Body of pancreas (tissue), 4 donors: Measurements from ENCODE around the gene RFTN1.

Source experiments
- POLR2A ChIP-seq, 3 donors: fragments of 450-650 bp; IDR thresholded peaks; one replicate each; pipeline ENCODE4 v1.6.1; 2016; ENCODE audit warnings: antibody characterized with exemption in 3 of 3, mild to moderate bottlenecking in 2 of 3
- TF ChIP-seq, protein P1 (sequence below), 7 experiments: fragments of 450-650 bp in 4 of 7; fragments of 200-600 bp in 3 of 7; sonication (generic) in 3 of 7; IDR thresholded peaks; one replicate each; pipeline ENCODE4 v1.5.1; 2016 to 2019; ENCODE audit warnings: antibody characterized with exemption in 7 of 7

DNA sequence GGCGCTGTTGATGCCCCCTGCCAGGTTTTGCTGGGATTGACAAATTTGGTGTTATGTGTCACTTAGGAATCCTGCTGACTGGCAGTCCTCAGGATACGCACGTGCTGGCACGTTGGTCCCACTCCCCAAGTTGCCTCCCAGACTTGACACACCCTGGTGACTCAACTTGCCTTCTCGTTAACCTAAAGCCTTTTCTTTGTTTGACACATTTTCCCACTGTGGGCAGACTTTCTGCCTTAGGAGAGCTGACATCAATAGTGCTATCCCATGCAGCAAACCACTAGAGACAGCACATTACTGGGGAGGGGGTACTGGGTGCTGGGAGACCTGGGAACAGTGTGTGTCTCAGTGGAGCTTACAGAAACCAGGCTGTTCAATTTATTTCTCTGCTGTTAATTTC lies 144.2 kb downstream of the RFTN1 start:
- TF ChIP-seq, protein P1, sequence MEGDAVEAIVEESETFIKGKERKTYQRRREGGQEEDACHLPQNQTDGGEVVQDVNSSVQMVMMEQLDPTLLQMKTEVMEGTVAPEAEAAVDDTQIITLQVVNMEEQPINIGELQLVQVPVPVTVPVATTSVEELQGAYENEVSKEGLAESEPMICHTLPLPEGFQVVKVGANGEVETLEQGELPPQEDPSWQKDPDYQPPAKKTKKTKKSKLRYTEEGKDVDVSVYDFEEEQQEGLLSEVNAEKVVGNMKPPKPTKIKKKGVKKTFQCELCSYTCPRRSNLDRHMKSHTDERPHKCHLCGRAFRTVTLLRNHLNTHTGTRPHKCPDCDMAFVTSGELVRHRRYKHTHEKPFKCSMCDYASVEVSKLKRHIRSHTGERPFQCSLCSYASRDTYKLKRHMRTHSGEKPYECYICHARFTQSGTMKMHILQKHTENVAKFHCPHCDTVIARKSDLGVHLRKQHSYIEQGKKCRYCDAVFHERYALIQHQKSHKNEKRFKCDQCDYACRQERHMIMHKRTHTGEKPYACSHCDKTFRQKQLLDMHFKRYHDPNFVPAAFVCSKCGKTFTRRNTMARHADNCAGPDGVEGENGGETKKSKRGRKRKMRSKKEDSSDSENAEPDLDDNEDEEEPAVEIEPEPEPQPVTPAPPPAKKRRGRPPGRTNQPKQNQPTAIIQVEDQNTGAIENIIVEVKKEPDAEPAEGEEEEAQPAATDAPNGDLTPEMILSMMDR (IDR thresholded peaks at IDR 0.05): no peak
- TF ChIP-seq POLR2A (IDR thresholded peaks at IDR 0.05): no peak
